HepG2 (cell line): Measurements from ENCODE around the gene LBR. TPM values are rescaled to one million over a fixed set of nuclear protein-coding genes. Genes with fewer than 3 reads are reported as not detected.

Experiments
- AHR ChIP-seq: IDR thresholded peaks from 2 replicates; pipeline ENCODE4 v1.6.1; 2018; ENCODE audit warnings: missing genetic modification reagents, missing compliant biosample characterization
- EHMT2 ChIP-seq: fragments of 200-600 bp; sonication (generic); IDR thresholded peaks from 2 replicates; pipeline ENCODE4 v1.7.0; 2017; ENCODE audit warnings: antibody characterized with exemption, low read depth, low read length, borderline replicate concordance
- FOXA3 ChIP-seq: IDR thresholded peaks from 2 replicates; pipeline ENCODE4 v1.6.1; 2016; ENCODE audit warnings: missing genetic modification reagents, missing compliant biosample characterization
- FOXM1 ChIP-seq: sonication (generic); formaldehyde crosslinking; IDR thresholded peaks from 2 replicates; pipeline ENCODE4 v1.5.0; 2020; ENCODE audit warnings: missing genetic modification reagents
- GATAD2A ChIP-seq: IDR thresholded peaks from 2 replicates; pipeline ENCODE4 v1.6.1; 2016
- KDM3A ChIP-seq: IDR thresholded peaks from 2 replicates; pipeline ENCODE4 v1.6.1; 2018; ENCODE audit warnings: low read depth, missing compliant biosample characterization
- MED8 ChIP-seq: sonication (generic); formaldehyde crosslinking; IDR thresholded peaks from 2 replicates; pipeline ENCODE4 v1.8.1; 2023; ENCODE audit warnings: mild to moderate bottlenecking, missing genetic modification reagents; ENCODE audit not compliant: insufficient replicate concordance
- NFIC ChIP-seq: IDR thresholded peaks from 2 replicates; pipeline ENCODE4 v1.6.1; 2012; ENCODE audit warnings: mild to moderate bottlenecking, low read length, inconsistent platforms
- PAF1 ChIP-seq: IDR thresholded peaks from 2 replicates; pipeline ENCODE4 v1.6.1; 2016; ENCODE audit warnings: missing genetic modification reagents, missing compliant biosample characterization
- POLR2A ChIP-seq, 2 experiments: IDR thresholded peaks; 2 replicates each; pipeline ENCODE4 v1.6.1; 2011; ENCODE audit warnings: low read depth in 2 of 2, low read length in 2 of 2, mild to moderate bottlenecking in 1 of 2, moderate library complexity in 1 of 2; ENCODE audit not compliant: insufficient read depth in 1 of 2
- POLR2AphosphoS5 ChIP-seq: IDR thresholded peaks from 2 replicates; pipeline ENCODE4 v1.6.1; 2012; ENCODE audit warnings: low read depth, low read length
- RFX5 ChIP-seq: IDR thresholded peaks from 2 replicates; pipeline ENCODE4 v1.6.1; 2011; ENCODE audit warnings: low read depth, low read length, improper control_type of control experiment
- SIX4 ChIP-seq: sonication (generic); formaldehyde crosslinking; IDR thresholded peaks from 2 replicates; pipeline ENCODE4 v1.4.0; 2020; ENCODE audit warnings: missing genetic modification reagents
- TARDBP ChIP-seq: sonication (generic); formaldehyde crosslinking; IDR thresholded peaks from 2 replicates; pipeline ENCODE4 v1.8.0; 2022; ENCODE audit warnings: mild to moderate bottlenecking, missing genetic modification reagents
- TRIM24 ChIP-seq: sonication (generic); formaldehyde crosslinking; IDR thresholded peaks from 2 replicates; pipeline ENCODE4 v1.8.0; 2022; ENCODE audit warnings: mild to moderate bottlenecking, missing genetic modification reagents
- XBP1 ChIP-seq: sonication (generic); formaldehyde crosslinking; IDR thresholded peaks from 2 replicates; pipeline ENCODE4 v1.5.0; 2020; ENCODE audit warnings: missing genetic modification reagents
- ZMYM2 ChIP-seq: sonication (generic); formaldehyde crosslinking; IDR thresholded peaks from 2 replicates; pipeline ENCODE4 v1.8.0; 2022; ENCODE audit warnings: mild to moderate bottlenecking, missing genetic modification reagents
- ZNF121 ChIP-seq: sonication (generic); formaldehyde crosslinking; IDR thresholded peaks from 2 replicates; pipeline ENCODE4 v1.5.0; 2020; ENCODE audit warnings: mild to moderate bottlenecking, missing genetic modification reagents
- ZNF17 ChIP-seq: sonication (generic); formaldehyde crosslinking; IDR thresholded peaks from 2 replicates; pipeline ENCODE4 v1.5.0; 2020; ENCODE audit warnings: mild to moderate bottlenecking, missing genetic modification reagents
- ZNF256 ChIP-seq: sonication (generic); formaldehyde crosslinking; conservative IDR thresholded peaks from 2 replicates; pipeline ENCODE4 v1.4.0; 2020; ENCODE audit warnings: missing genetic modification reagents
- ZNF430 ChIP-seq: sonication (generic); formaldehyde crosslinking; IDR thresholded peaks from 2 replicates; pipeline ENCODE4 v1.9.0; 2021; ENCODE audit warnings: mild to moderate bottlenecking, missing genetic modification reagents
- ZNF432 ChIP-seq: sonication (generic); formaldehyde crosslinking; IDR thresholded peaks from 2 replicates; pipeline ENCODE4 v1.5.0; 2020; ENCODE audit warnings: missing genetic modification reagents, mild to moderate bottlenecking, borderline replicate concordance
- ZNF761 ChIP-seq: sonication (generic); formaldehyde crosslinking; conservative IDR thresholded peaks from 2 replicates; pipeline ENCODE4 v1.4.0; 2020; ENCODE audit warnings: mild to moderate bottlenecking, missing genetic modification reagents
- ZNF788 ChIP-seq: sonication (generic); formaldehyde crosslinking; IDR thresholded peaks from 2 replicates; pipeline ENCODE4 v1.5.0; 2020; ENCODE audit warnings: mild to moderate bottlenecking, missing genetic modification reagents, borderline replicate concordance
- ZNF790 ChIP-seq: sonication (generic); formaldehyde crosslinking; IDR thresholded peaks from 2 replicates; pipeline ENCODE4 v1.8.0; 2022; ENCODE audit warnings: missing genetic modification reagents, mild to moderate bottlenecking, borderline replicate concordance
- ZSCAN29 ChIP-seq: sonication (generic); formaldehyde crosslinking; conservative IDR thresholded peaks from 2 replicates; pipeline ENCODE4 v1.4.0; 2020; ENCODE audit warnings: mild to moderate bottlenecking, missing genetic modification reagents
- polyA plus RNA-seq, 8 experiments: library from polyadenylated mRNA; depleted of rRNA in 3 of 8; stranded (reverse) in 7 of 8; unstranded in 1 of 8; fragments of >200 nt; fragmentation: Illumina TruSeq in 4 of 8; extraction: Trizol in 4 of 8; gene quantifications; 2 replicates each; pipeline versions ENCODE4 v1.2.1 to v1.2.3, GENCODE V29; 2011 to 2016; ENCODE audit warnings: low read depth in 4 of 8, missing spikeins in 1 of 8, mixed read lengths in 1 of 8; ENCODE audit not compliant: insufficient read depth in 1 of 8
- total RNA-seq, 5 experiments: library from RNA; depleted of rRNA; stranded (reverse); fragments of >200 nt; fragmentation: Illumina TruSeq; extraction: Trizol; gene quantifications; 2 replicates each; pipeline ENCODE4 v1.2.3, GENCODE V29; 2016; ENCODE audit warnings: low read depth in 1 of 5
- TF ChIP-seq, protein P1 (sequence below): sonication (generic); formaldehyde crosslinking; IDR thresholded peaks from 2 replicates; pipeline ENCODE4 v1.8.1; 2023; ENCODE audit warnings: mild to moderate bottlenecking, missing genetic modification reagents
- TF ChIP-seq, protein P2 (sequence below), 2 experiments: sonication (generic) in 1 of 2; formaldehyde crosslinking in 1 of 2; IDR thresholded peaks; 2 replicates each; pipeline versions ENCODE4 v1.5.1 to v1.6.1; 2011 to 2020; ENCODE audit warnings: borderline replicate concordance in 1 of 2, low read depth in 1 of 2, low read length in 1 of 2, mild to moderate bottlenecking in 1 of 2, missing genetic modification reagents in 1 of 2, moderate library complexity in 1 of 2
- TF ChIP-seq, protein P3 (sequence below): IDR thresholded peaks from 2 replicates; pipeline ENCODE4 v1.6.1; 2018; ENCODE audit warnings: missing genetic modification reagents

Gene LBR
- total and polyA plus RNA-seq, 2 of the 13 experiments (the other 11 are each of a cell fraction or from before 2014, with no cell fraction given), result 38.9 to 76.7 TPM

DNA sequence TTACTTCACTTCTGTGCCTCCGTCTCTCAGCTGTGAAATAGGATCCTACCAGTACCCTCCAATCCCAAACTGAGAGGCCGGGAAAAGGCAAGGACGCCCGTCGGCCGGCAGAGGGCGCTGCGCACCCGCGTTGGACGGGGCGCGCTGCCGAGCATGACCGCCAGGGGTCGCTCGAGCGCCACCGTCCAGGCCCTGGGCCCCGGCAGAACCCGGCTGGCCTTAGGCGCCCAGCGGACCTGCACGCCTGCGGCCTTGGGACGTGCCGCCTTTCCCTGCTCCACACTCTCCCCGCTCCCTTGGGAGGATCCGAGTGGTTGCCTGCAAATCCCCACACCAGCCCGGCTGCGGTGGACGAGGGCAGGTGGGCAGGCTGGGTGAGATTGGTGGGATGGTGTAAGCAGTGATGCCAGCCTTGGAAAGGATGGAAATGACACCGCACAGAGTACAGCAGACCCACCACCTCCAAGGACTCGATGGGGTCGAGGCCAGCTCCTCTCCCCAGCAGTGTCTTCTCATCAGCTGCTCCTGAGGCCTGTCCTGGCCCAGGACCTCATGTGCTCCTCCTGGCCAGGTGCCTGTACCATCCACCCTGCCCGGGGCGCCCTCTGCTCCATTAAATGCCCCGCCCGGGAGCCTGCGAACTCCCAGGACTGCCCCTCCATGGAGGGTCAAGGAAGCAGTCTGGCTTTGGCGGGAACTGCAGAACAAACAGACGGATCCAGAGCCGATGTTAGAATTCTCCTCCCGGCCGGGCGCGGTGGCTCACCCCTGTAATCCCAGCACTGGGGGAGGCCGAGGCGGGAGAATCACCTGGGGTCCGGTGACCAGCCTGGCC lies 47.4 kb upstream of the LBR start (continued):
- TF ChIP-seq TRIM24 (no peak), RFX5 (no peak), POLR2AphosphoS5 (no peak), ZNF761 (peak; percentile 2; the same call in 1 of the 2 replicates), ZNF790 (CRISPR knock-in tag) (no peak), EHMT2 (no peak), NFIC (no peak), POLR2A (IDR thresholded peaks at IDR 0.05; ENCODE audit: insufficient read depth in 1 of 2, low read depth in 2 of 2, low read length in 2 of 2) (no peak), FOXM1 (CRISPR knock-in tag) (no peak), PAF1 (no peak), FOXA3 (CRISPR knock-in tag) (peak; percentile 53), MED8 (no peak), XBP1 (CRISPR knock-in tag) (no peak), SIX4 (peak; percentile 25; the same call in 1 of the 2 replicates), ZNF17 (CRISPR knock-in tag) (0 out of 2 replicates have a peak, but pooled peaks have one; percentile 70), ZNF788 (CRISPR knock-in tag) (peak; percentile 24; the same call in 1 of the 2 replicates), KDM3A (CRISPR knock-in tag) (peak; percentile 91; the same call in 1 of the 2 replicates), ZSCAN29 (CRISPR knock-in tag) (peak; percentile 71; the same call in 1 of the 2 replicates), GATAD2A (CRISPR knock-in tag) (no peak), TARDBP (CRISPR knock-in tag) (peak; percentile 86), ZNF432 (CRISPR knock-in tag) (no peak), ZMYM2 (CRISPR knock-in tag) (no peak), ZNF256 (CRISPR knock-in tag) (0 out of 2 replicates have a peak, but pooled peaks have one; percentile 62), AHR (CRISPR knock-in tag) (no peak; the same call in 1 of the 2 replicates), ZNF430 (CRISPR knock-in tag) (no peak), ZNF121 (CRISPR knock-in tag) (0 out of 2 replicates have a peak, but pooled peaks have one; percentile 36)
- TF ChIP-seq, protein P1, sequence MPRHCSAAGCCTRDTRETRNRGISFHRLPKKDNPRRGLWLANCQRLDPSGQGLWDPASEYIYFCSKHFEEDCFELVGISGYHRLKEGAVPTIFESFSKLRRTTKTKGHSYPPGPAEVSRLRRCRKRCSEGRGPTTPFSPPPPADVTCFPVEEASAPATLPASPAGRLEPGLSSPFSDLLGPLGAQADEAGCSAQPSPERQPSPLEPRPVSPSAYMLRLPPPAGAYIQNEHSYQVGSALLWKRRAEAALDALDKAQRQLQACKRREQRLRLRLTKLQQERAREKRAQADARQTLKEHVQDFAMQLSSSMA, result no peak
- TF ChIP-seq, protein P2, sequence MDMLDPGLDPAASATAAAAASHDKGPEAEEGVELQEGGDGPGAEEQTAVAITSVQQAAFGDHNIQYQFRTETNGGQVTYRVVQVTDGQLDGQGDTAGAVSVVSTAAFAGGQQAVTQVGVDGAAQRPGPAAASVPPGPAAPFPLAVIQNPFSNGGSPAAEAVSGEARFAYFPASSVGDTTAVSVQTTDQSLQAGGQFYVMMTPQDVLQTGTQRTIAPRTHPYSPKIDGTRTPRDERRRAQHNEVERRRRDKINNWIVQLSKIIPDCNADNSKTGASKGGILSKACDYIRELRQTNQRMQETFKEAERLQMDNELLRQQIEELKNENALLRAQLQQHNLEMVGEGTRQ (IDR thresholded peaks at IDR 0.05; ENCODE audit: low read depth, low read length), result no peak
- TF ChIP-seq, protein P2 (CRISPR knock-in tag; IDR thresholded peaks at IDR 0.05; ENCODE audit: borderline replicate concordance), result no peak
- TF ChIP-seq, protein P3, sequence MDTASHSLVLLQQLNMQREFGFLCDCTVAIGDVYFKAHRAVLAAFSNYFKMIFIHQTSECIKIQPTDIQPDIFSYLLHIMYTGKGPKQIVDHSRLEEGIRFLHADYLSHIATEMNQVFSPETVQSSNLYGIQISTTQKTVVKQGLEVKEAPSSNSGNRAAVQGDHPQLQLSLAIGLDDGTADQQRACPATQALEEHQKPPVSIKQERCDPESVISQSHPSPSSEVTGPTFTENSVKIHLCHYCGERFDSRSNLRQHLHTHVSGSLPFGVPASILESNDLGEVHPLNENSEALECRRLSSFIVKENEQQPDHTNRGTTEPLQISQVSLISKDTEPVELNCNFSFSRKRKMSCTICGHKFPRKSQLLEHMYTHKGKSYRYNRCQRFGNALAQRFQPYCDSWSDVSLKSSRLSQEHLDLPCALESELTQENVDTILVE (CRISPR knock-in tag), result peak; percentile 26; the same call in 1 of the 2 replicates
